GM21529 (cell line): ENCODE data around the gene KCNQ1.

Experiments used
- ATAC-seq: cut with Tn5 transposase; IDR thresholded peaks from one replicate; pipeline ENCODE4 v1.9.1; 2021; ENCODE audit not compliant: unreplicated experiment

Gene KCNQ1

GRCh38 chr11:2565447-2566222 lies 120.8 kb downstream of the KCNQ1 start:
- ATAC-seq = no peak

GRCh38 chr11:2566223-2567025 lies 121.6 kb downstream of the KCNQ1 start:
- ATAC-seq = no peak

GRCh38 chr11:2567026-2567671 lies 122.3 kb downstream of the KCNQ1 start:
- ATAC-seq = no peak

GRCh38 chr11:2569321-2569721 lies 124.5 kb downstream of the KCNQ1 start:
- ATAC-seq = no peak

GRCh38 chr11:2569731-2570210 lies 125.0 kb downstream of the KCNQ1 start:
- ATAC-seq = no peak

- ATAC-seq = no peak
Observed at GRCh38 chr11:2570211-2570811, 125.5 kb downstream of the KCNQ1 start.

- ATAC-seq = no peak
Observed at GRCh38 chr11:2570841-2571597, 126.2 kb downstream of the KCNQ1 start.

- ATAC-seq = no peak
Observed at GRCh38 chr11:2571598-2572281, 126.9 kb downstream of the KCNQ1 start.

- ATAC-seq = no peak
Observed at GRCh38 chr11:2572491-2573239, 127.9 kb downstream of the KCNQ1 start.

- ATAC-seq = no peak
Observed at GRCh38 chr11:2573240-2574042, 128.6 kb downstream of the KCNQ1 start.

- ATAC-seq = no peak
Observed at GRCh38 chr11:2574043-2574552, 129.3 kb downstream of the KCNQ1 start.

GRCh38 chr11:2574553-2575535 lies 130.0 kb downstream of the KCNQ1 start:
- no peak for ATAC-seq

- ATAC-seq = no peak
Observed at GRCh38 chr11:2575591-2576051, 130.8 kb downstream of the KCNQ1 start.

GRCh38 chr11:2576111-2576510 lies 131.3 kb downstream of the KCNQ1 start:
- ATAC-seq = no peak

- ATAC-seq = no peak
Observed at GRCh38 chr11:2576549-2576948, 131.7 kb downstream of the KCNQ1 start.

- no peak for ATAC-seq
Observed at GRCh38 chr11:2577031-2577990, 132.5 kb downstream of the KCNQ1 start.
